Hepatocyte (in vitro differentiated cells): ENCODE data around the gene PLTP. TPM values are rescaled to one million over a fixed set of nuclear protein-coding genes. Genes with fewer than 3 reads are reported as not detected.
A peak's percentile ranks its signal among the peaks of the same experiment; 100 is the strongest.

Experiments used
- DNase-seq: peaks from one replicate; pipeline ENCODE4 v3.0.0-alpha.2; 2016; ENCODE audit warnings: low spot score
- H2AFZ ChIP-seq: fragments of 200-600 bp; sonication (generic); 2 replicates; pipeline ENCODE4 v1.6.0; 2016; ENCODE audit warnings: antibody characterized with exemption, mild to moderate bottlenecking
- H3K27ac ChIP-seq: fragments of 200-600 bp; sonication (generic); 2 replicates; pipeline ENCODE4 v1.5.1; 2016; ENCODE audit warnings: mild to moderate bottlenecking
- H3K27me3 ChIP-seq: fragments of 200-600 bp; sonication (generic); 2 replicates; pipeline ENCODE4 v1.6.1; 2016
- H3K36me3 ChIP-seq: fragments of 200-600 bp; sonication (generic); replicated peaks from 2 replicates; pipeline ENCODE4 v1.5.1; 2016; ENCODE audit warnings: low read depth; ENCODE audit not compliant: insufficient read depth
- H3K4me1 ChIP-seq: fragments of 200-600 bp; sonication (generic); 2 replicates; pipeline ENCODE4 v1.5.1; 2016; ENCODE audit warnings: mild to moderate bottlenecking, moderate library complexity; ENCODE audit not compliant: insufficient read depth
- H3K4me2 ChIP-seq: fragments of 200-600 bp; sonication (generic); 2 replicates; pipeline ENCODE4 v1.6.0; 2016
- H3K4me3 ChIP-seq: fragments of 200-600 bp; sonication (generic); 2 replicates; pipeline ENCODE4 v1.5.1; 2016; ENCODE audit warnings: mild to moderate bottlenecking
- H3K79me2 ChIP-seq: fragments of 200-600 bp; sonication (generic); 2 replicates; pipeline ENCODE4 v1.6.0; 2017; ENCODE audit warnings: mild to moderate bottlenecking
- H3K9me2 ChIP-seq: fragments of 200-600 bp; sonication (generic); replicated peaks from 2 replicates; pipeline ENCODE4 v1.6.0; 2017; ENCODE audit warnings: mild to moderate bottlenecking; ENCODE audit not compliant: insufficient read depth
- H3K9me3 ChIP-seq: fragments of 200-600 bp; sonication (generic); 2 replicates; pipeline ENCODE4 v1.5.1; 2016; ENCODE audit warnings: low read depth, mild to moderate bottlenecking
- H4K20me1 ChIP-seq: fragments of 200-600 bp; sonication (generic); 2 replicates; pipeline ENCODE4 v1.6.0; 2016; ENCODE audit warnings: mild to moderate bottlenecking; ENCODE audit not compliant: insufficient read depth, poor library complexity, severe bottlenecking
- CTCF ChIP-seq: fragments of 200-600 bp; sonication (generic); IDR thresholded peaks from 2 replicates; pipeline ENCODE4 v1.5.1; 2016; ENCODE audit warnings: antibody characterized with exemption, mild to moderate bottlenecking; ENCODE audit not compliant: poor library complexity
- EZH2 ChIP-seq: fragments of 200-600 bp; sonication (generic); IDR thresholded peaks from 2 replicates; pipeline ENCODE4 v1.6.1; 2016; ENCODE audit warnings: antibody characterized with exemption, mild to moderate bottlenecking, borderline replicate concordance
- EZH2phosphoT487 ChIP-seq: fragments of 200-600 bp; sonication (generic); IDR thresholded peaks from one replicate; pipeline ENCODE4 v1.6.1; 2018; ENCODE audit warnings: antibody characterized with exemption, mild to moderate bottlenecking, low read depth, moderate library complexity; ENCODE audit not compliant: unreplicated experiment, severe bottlenecking
- WGBS: methylation state at CpG from one replicate; pipeline ENCODE4 v1.1.6; 2016; ENCODE audit warnings: low lambda C conversion rate; ENCODE audit errors: missing lambda C conversion rate; 5-methylcytosine and 5-hydroxymethylcytosine counted together
- polyA plus RNA-seq: library from polyadenylated mRNA; unstranded; fragments of >200 nt; fragmentation: Nextera tagmentation; extraction: Ambion mirVana; gene quantifications from 2 replicates; pipeline ENCODE4 v1.2.1, GENCODE V29; 2016
- total RNA-seq: library from RNA; depleted of rRNA; stranded (reverse); fragments of >200 nt; gene quantifications from 2 replicates; pipeline ENCODE4 v1.2.3, GENCODE V29; 2014

Gene PLTP
- total and polyA plus RNA-seq, 2 experiments from 2014 or later = 176 to 623 TPM

- no peaks in the 10 kb centered on the region for H3K9me3 ChIP-seq
- H3K27me3 ChIP-seq = no peaks in the 10 kb centered on the region
- H3K9me2 ChIP-seq = no peaks in the 10 kb centered on the region
- peaks cover 20% of the 10 kb centered on the region for H3K4me1 ChIP-seq
- peak overlapping the region; percentile 84 for H2AFZ ChIP-seq
- no peaks in the 10 kb centered on the region for H3K36me3 ChIP-seq
- H4K20me1 ChIP-seq = no peaks in the 10 kb centered on the region
- DNase-seq = no peak
- peak overlapping the region; percentile 83 for H3K4me2 ChIP-seq
- 14% methylated on average over 13 of the region's 13 CpGs for WGBS
- TF ChIP-seq EZH2 = no peak
- TF ChIP-seq EZH2phosphoT487 = no peak
- no peak for TF ChIP-seq CTCF
- H3K27ac ChIP-seq = peak overlapping the region; percentile 78
- H3K79me2 ChIP-seq = peaks cover 60% of the 10 kb centered on the region
- peak overlapping the region; percentile 63 for H3K4me3 ChIP-seq
These were observed 54.1 kb downstream of the PLTP start for GRCh38 chr20:45857882-45858216.

- H4K20me1 ChIP-seq = no peaks in the 10 kb centered on the region
- peak within 1 kb of the TSS; percentile 84 for H2AFZ ChIP-seq
- peak within 1 kb of the TSS; percentile 63 for H3K4me3 ChIP-seq
- peaks cover 60% of the 10 kb centered on the region for H3K79me2 ChIP-seq
- no peaks in the 10 kb centered on the region for H3K36me3 ChIP-seq
- TF ChIP-seq EZH2 (no peak), CTCF (no peak), EZH2phosphoT487 (no peak)
- H3K4me2 ChIP-seq = peak within 1 kb of the TSS; percentile 93
- 1% methylated on average over 36 of the region's 36 CpGs for WGBS
- no peaks in the 10 kb centered on the region for H3K9me3 ChIP-seq
- DNase-seq = peak; percentile 99
- no peaks in the 10 kb centered on the region for H3K27me3 ChIP-seq
- H3K27ac ChIP-seq = peak within 1 kb of the TSS; percentile 78
- H3K9me2 ChIP-seq = no peaks in the 10 kb centered on the region
- H3K4me1 ChIP-seq = peaks cover 20% of the 10 kb centered on the region
These were observed 54.7 kb downstream of the PLTP start, which contains the start of the genes ACOT8 and ZSWIM3 for GRCh38 chr20:45857114-45857881. TSS of gene ACOT8 (minus strand) at chr20:45857392. CDS start at chr20:45857315, 77 bp downstream. TSS of gene ZSWIM3 (plus strand) at chr20:45857614. CDS start at chr20:45857826, 212 bp downstream.

- TF ChIP-seq EZH2phosphoT487 (no peak), CTCF (no peak), EZH2 (no peak)
- peaks cover 41% of the 10 kb centered on the region for H3K79me2 ChIP-seq
- no peak overlapping the region for H3K27ac ChIP-seq
- no peaks in the 10 kb centered on the region for H4K20me1 ChIP-seq
- no peaks in the 10 kb centered on the region for H3K9me2 ChIP-seq
- 79% methylated on average over 2 of the region's 2 CpGs for WGBS
- no peak overlapping the region for H2AFZ ChIP-seq
- peaks cover 16% of the 10 kb centered on the region for H3K4me1 ChIP-seq
- H3K4me3 ChIP-seq = no peak overlapping the region
- H3K36me3 ChIP-seq = no peaks in the 10 kb centered on the region
- no peak overlapping the region for H3K4me2 ChIP-seq
- DNase-seq = no peak
- H3K27me3 ChIP-seq = no peaks in the 10 kb centered on the region
- no peaks in the 10 kb centered on the region for H3K9me3 ChIP-seq
These were observed 58.5 kb downstream of the PLTP start for GRCh38 chr20:45853484-45853883.
